GM12878 (cell line): ENCODE results near the gene PPARD. TPM values are rescaled to one million over a fixed set of nuclear protein-coding genes. Genes with fewer than 3 reads are reported as not detected.

ENCODE experiments used
- ATAC-seq: fragments of 200-7000 bp; cut with Tn5 transposase; 3 replicates; pipeline ENCODE4 v1.9.1; 2020; ENCODE audit warnings: mild to moderate bottlenecking, moderate library complexity
- BruUV-seq: library from RNA; stranded (reverse); fragments of 400-500 nt; replicated peaks from 2 replicates; lab custom pipeline; 2021; lab: Mats Ljungman, UMichigan
- CTCF ChIA-PET: fragments of 300-600 bp; sonication (Branson Sonifier 250); formaldehyde crosslinking; extraction: SDS; loops from one replicate; lab custom pipeline; 2021; ENCODE audit warnings: inconsistent platforms; lab: Yijun Ruan, JAX
- POLR2A ChIA-PET: fragments of 350-600 bp; formaldehyde crosslinking; extraction: SDS; loops from one replicate; lab custom pipeline; 2021; ENCODE audit warnings: inconsistent platforms; lab: Charles Lee
- RAD21 ChIA-PET: fragments of 300-600 bp; sonication (Branson Sonifier 250); formaldehyde crosslinking; loops from one replicate; lab custom pipeline; 2023; ENCODE audit warnings: antibody characterized with exemption; ENCODE audit not compliant: unreplicated experiment; lab: Charles Lee
- SMC1A ChIA-PET: fragments of 300-600 bp; sonication (Branson Sonifier 250); formaldehyde crosslinking; loops from one replicate; lab custom pipeline; 2023; ENCODE audit not compliant: unreplicated experiment, uncharacterized antibody; lab: Charles Lee
- DNase-seq: peaks from one replicate; pipeline ENCODE4 v3.0.0-alpha.2; 2011; ENCODE audit warnings: low read depth, low spot score
- FAIRE-seq: peaks from 3 replicates; lab custom pipeline; 2011; peaks lifted over from hg19 to GRCh38; lab: Jason Lieb, UNC
- H2AFZ ChIP-seq: 2 replicates; pipeline ENCODE4 v1.6.0; 2011; ENCODE audit warnings: low read depth, low read length, control low read depth; ENCODE audit not compliant: control insufficient read depth
- H3K27ac ChIP-seq: 2 replicates; pipeline ENCODE4 v1.5.1; 2011; ENCODE audit warnings: control low read depth; ENCODE audit not compliant: control insufficient read depth, insufficient read depth
- H3K27me3 ChIP-seq, 2 experiments: replicated peaks in 1 of 2; 2 replicates each; pipeline versions ENCODE4 v1.6.0 to v1.6.1; 2011; ENCODE audit warnings: low read length in 1 of 2; ENCODE audit not compliant: control insufficient read depth in 2 of 2, insufficient read depth in 2 of 2
- H3K36me3 ChIP-seq, 2 experiments: 2 replicates each; pipeline ENCODE4 v1.5.1; 2011; ENCODE audit warnings: low read length in 1 of 2; ENCODE audit not compliant: control insufficient read depth in 2 of 2, insufficient read depth in 2 of 2
- H3K4me1 ChIP-seq: 2 replicates; pipeline ENCODE4 v1.6.1; 2011; ENCODE audit warnings: mild to moderate bottlenecking, low read length, moderate library complexity, mixed read lengths; ENCODE audit not compliant: control insufficient read depth, insufficient read depth
- H3K4me2 ChIP-seq: 2 replicates; pipeline ENCODE4 v1.6.0; 2011; ENCODE audit warnings: control low read depth; ENCODE audit not compliant: control insufficient read depth, insufficient read depth
- H3K4me3 ChIP-seq: fragments of 200-600 bp; sonication (generic); 2 replicates; pipeline ENCODE4 v1.5.1; 2016
- H3K79me2 ChIP-seq: 2 replicates; pipeline ENCODE4 v1.6.0; 2011; ENCODE audit warnings: low read length; ENCODE audit not compliant: control insufficient read depth, insufficient read depth
- H3K9ac ChIP-seq: 2 replicates; pipeline ENCODE4 v1.8.0; 2011; ENCODE audit warnings: low read length, control low read depth, mixed read lengths; ENCODE audit not compliant: control insufficient read depth, insufficient read depth
- H3K9me3 ChIP-seq: replicated peaks from 3 replicates; pipeline ENCODE4 v1.5.1; 2011; ENCODE audit warnings: mild to moderate bottlenecking, low read length; ENCODE audit not compliant: control insufficient read depth, insufficient read depth
- H4K20me1 ChIP-seq: 2 replicates; pipeline ENCODE4 v1.6.0; 2011; ENCODE audit not compliant: control insufficient read depth, insufficient read depth
- ETV6 ChIP-seq, 2 experiments: fragments of 450-650 bp in 1 of 2; IDR thresholded peaks in 1 of 2; conservative IDR thresholded peaks in 1 of 2; 2 replicates each; pipeline ENCODE4 v1.6.1; 2014; ENCODE audit warnings: antibody characterized with exemption in 1 of 2, borderline replicate concordance in 1 of 2, low read depth in 1 of 2, mild to moderate bottlenecking in 1 of 2, moderate library complexity in 1 of 2
- IRF4 ChIP-seq: IDR thresholded peaks from 2 replicates; pipeline ENCODE4 v1.6.1; 2011; ENCODE audit warnings: low read depth, low read length
- MTA3 ChIP-seq: IDR thresholded peaks from 2 replicates; pipeline ENCODE4 v1.6.1; 2012; ENCODE audit warnings: low read length, inconsistent platforms, borderline replicate concordance
- NBN ChIP-seq: fragments of 450-650 bp; IDR thresholded peaks from 2 replicates; pipeline ENCODE4 v1.6.1; 2016
- NRF1 ChIP-seq: conservative IDR thresholded peaks from 2 replicates; pipeline ENCODE4 v1.6.1; 2011; ENCODE audit warnings: mild to moderate bottlenecking, low read depth, low read length, improper control_type of control experiment
- POU2F2 ChIP-seq: IDR thresholded peaks from 3 replicates; pipeline ENCODE4 v1.6.1; 2011; ENCODE audit warnings: low read depth, mild to moderate bottlenecking, low read length, borderline replicate concordance
- RELA ChIP-seq: fragments of 450-650 bp; IDR thresholded peaks from 2 replicates; pipeline ENCODE4 v1.8.0; 2014; ENCODE audit warnings: borderline replicate concordance; ENCODE audit not compliant: partially characterized antibody
- RELB ChIP-seq: fragments of 450-650 bp; IDR thresholded peaks from 2 replicates; pipeline ENCODE4 v1.6.1; 2017; ENCODE audit warnings: low read depth, mild to moderate bottlenecking, moderate library complexity
- SIN3A ChIP-seq: IDR thresholded peaks from 2 replicates; pipeline ENCODE4 v1.6.1; 2012; ENCODE audit warnings: low read depth, low read length, improper control_type of control experiment
- STAT3 ChIP-seq: IDR thresholded peaks from 2 replicates; pipeline ENCODE4 v1.6.1; 2011; ENCODE audit warnings: low read depth, low read length, improper control_type of control experiment
- TARDBP ChIP-seq: IDR thresholded peaks from 2 replicates; pipeline ENCODE4 v1.6.1; 2016; ENCODE audit warnings: borderline replicate concordance
- WGBS: methylation state at CpG from one replicate; pipeline ENCODE4 v1.1.6; 2016; ENCODE audit warnings: low lambda C conversion rate; ENCODE audit not compliant: insufficient replicate concordance, insufficient coverage; ENCODE audit errors: missing lambda C conversion rate; 5-methylcytosine and 5-hydroxymethylcytosine counted together
- in situ Hi-C: fragments of 300-500 bp; cut with MboI; formaldehyde crosslinking; loops from 9 replicates; pipeline ENCODE4 v1.14.3; 2018; ENCODE audit warnings: mixed read lengths
- intact Hi-C: fragments of 100-400 bp; cut with micrococcal nuclease; formaldehyde crosslinking; loops from one replicate; pipeline ENCODE4 v1.14.2; 2022; ENCODE audit not compliant: unreplicated experiment
- polyA plus RNA-seq, 11 experiments: library from polyadenylated mRNA; depleted of rRNA in 4 of 11; unstranded in 6 of 11; stranded (reverse) in 5 of 11; fragments of >200 nt; fragmentation: Nextera tagmentation in 4 of 11; fragmentation: Illumina TruSeq in 1 of 11; extraction: Ambion mirVana in 4 of 11; extraction: Trizol in 1 of 11; gene quantifications; 1 replicate in 1 of 11; 2 replicates in 10 of 11; pipeline versions ENCODE4 v1.2.1 to v1.2.3, GENCODE V29; 2011 to 2016; ENCODE audit warnings: inconsistent platforms in 2 of 11, missing spikeins in 2 of 11, low read depth in 1 of 11
- total RNA-seq, 4 experiments: library from RNA; depleted of rRNA in 3 of 4; stranded (reverse); fragments of >200 nt in 3 of 4; fragmentation: Illumina TruSeq in 1 of 4; extraction: Trizol in 1 of 4; gene quantifications; 2 replicates each; pipeline versions ENCODE4 v1.2.1 to v1.2.3, GENCODE V29; 2013 to 2021

The PPARD gene
- total and polyA plus RNA-seq, 10 of the 15 experiments (the other 5 are each of a cell fraction or from before 2014, with no cell fraction given): 0.05 to 12.6 (median 6.7) TPM

- H3K9me3 ChIP-seq: no peaks in the 10 kb centered on the region
- no peak for TF ChIP-seq TARDBP
- TF ChIP-seq STAT3: no peak
- no peak for TF ChIP-seq RELA
- no peak for TF ChIP-seq IRF4
- TF ChIP-seq POU2F2: no peak
- no peak for TF ChIP-seq NRF1
- no peak for TF ChIP-seq MTA3
- no peak for TF ChIP-seq NBN
- TF ChIP-seq SIN3A: no peak
- TF ChIP-seq ETV6 (conservative IDR thresholded peaks at IDR 0.05 in 1 of 2, IDR thresholded peaks at IDR 0.05 in 1 of 2; ENCODE audit: borderline replicate concordance in 1 of 2, low read depth in 1 of 2): no peak
- no peak for TF ChIP-seq RELB
- TF ChIP-seq, all 136 proteins: peak for 0
- BruUV-seq: no TSS peak
- Histone ChIP-seq H3K27me3 (no peaks in the 10 kb centered on the region), H3K36me3 (peaks cover 1 to 14% of the 10 kb centered on the region in 2 experiments; a peak in 3 of 4 replicates), H3K4me1 (peaks cover 4% of the 10 kb centered on the region; the same call in 1 of the 2 replicates), H3K4me3 (no peak overlapping the region), H3K4me2 (no peak overlapping the region), H3K9ac (no peak overlapping the region), H2AFZ (no peak overlapping the region), H3K27ac (no peak overlapping the region), H3K79me2 (peaks cover 1% of the 10 kb centered on the region), H4K20me1 (no peaks in the 10 kb centered on the region)
- WGBS: 95% methylated on average over 5 of the region's 5 CpGs
- ChIA-PET POLR2A (no interaction called here), CTCF (interaction anchor here (0.9 kb wide), 1 partner anchor 15 kb away, joined by 3 read pairs; no protein-coding TSS in a partner anchor), SMC1A (no interaction called here), RAD21 (no interaction called here)
- intact Hi-C loops (no loop called here), in situ Hi-C loops (no loop called here)
- no peak for DNase-seq
- no peak for ATAC-seq
- no peak for FAIRE-seq
Measured at GRCh38 chr6:35359346-35359743, 17.0 kb downstream of the PPARD start.
